DOHH2 (cell line): ENCODE measurements around the gene GP9.

Experiments
- CTCF ChIP-seq: fragments of 200-600 bp; sonication (generic); IDR thresholded peaks from one replicate; pipeline ENCODE4 v1.5.1; 2014; ENCODE audit warnings: antibody characterized with exemption, mild to moderate bottlenecking, low read depth, low read length; ENCODE audit not compliant: poor library complexity, severe bottlenecking
- EZH2phosphoT487 ChIP-seq: fragments of 200-600 bp; sonication (generic); IDR thresholded peaks from 2 replicates; pipeline ENCODE4 v1.6.1; 2017; ENCODE audit warnings: borderline replicate concordance, mild to moderate bottlenecking, antibody characterized with exemption, low read length, moderate library complexity, mixed read lengths

GRCh38 chr3:129052675-129053074 is 7.9 kb upstream of the GP9 start:
- TF ChIP-seq CTCF: no peak
- no peak for TF ChIP-seq EZH2phosphoT487
